ENCODE results near the gene SYCE1. TPM values are rescaled to one million over a fixed set of nuclear protein-coding genes. Genes with fewer than 3 reads are reported as not detected.

The SYCE1 gene
- total and polyA plus RNA-seq, 2 experiments from 2014 or later: 0.12 TPM; not detected in 1

GRCh38 chr10:133509700-133510099 is 55.7 kb downstream of the SYCE1 start:
- no peak for DNase-seq (ENCODE audit: low spot score)
- Histone ChIP-seq H3K9me2 (replicated peaks; ENCODE audit: insufficient read depth) (no peaks in the 10 kb centered on the region), H3K27me3 (no peaks in the 10 kb centered on the region), H4K20me1 (ENCODE audit: insufficient read depth, poor library complexity, severe bottlenecking) (no peaks in the 10 kb centered on the region), H3K4me3 (no peak overlapping the region), H3K79me2 (no peaks in the 10 kb centered on the region), H3K36me3 (replicated peaks; ENCODE audit: insufficient read depth, low read depth) (no peaks in the 10 kb centered on the region), H2AFZ (no peak overlapping the region), H3K4me2 (no peak overlapping the region), H3K9me3 (ENCODE audit: low read depth) (no peaks in the 10 kb centered on the region), H3K27ac (no peak overlapping the region), H3K4me1 (ENCODE audit: insufficient read depth) (no peaks in the 10 kb centered on the region)
- TF ChIP-seq EZH2phosphoT487 (IDR thresholded peaks at IDR 0.05; ENCODE audit: low read depth, severe bottlenecking, unreplicated experiment) (no peak), CTCF (IDR thresholded peaks at IDR 0.05; ENCODE audit: poor library complexity) (no peak), EZH2 (IDR thresholded peaks at IDR 0.05; ENCODE audit: borderline replicate concordance) (no peak)
- WGBS (ENCODE audit: low lambda C conversion rate, missing lambda C conversion rate): 70% methylated on average over 4 of the region's 4 CpGs

Other genes with a start within 250 kb of the SYCE1 start
- gene CALY, start 228.7 kb downstream of the SYCE1 start, total RNA-seq: 2.3 TPM in 1 of 2 replicates, not detected in the other
- gene CALY, start 228.7 kb downstream of the SYCE1 start, polyA plus RNA-seq: 3.1 and 3.7 TPM in 2 replicates
- gene PRAP1, start 218.2 kb downstream of the SYCE1 start, total RNA-seq: 146 and 156 TPM in 2 replicates
- 178 and 324 TPM in 2 replicates for gene PRAP1, start 218.2 kb downstream of the SYCE1 start, polyA plus RNA-seq
- 17.3 and 34.6 TPM in 2 replicates for gene FUOM, start 207.6 kb downstream of the SYCE1 start, total RNA-seq
- 31.1 and 35.0 TPM in 2 replicates for gene FUOM, start 207.6 kb downstream of the SYCE1 start, polyA plus RNA-seq
- 146 TPM in 2 replicates for gene ECHS1, start 192.2 kb downstream of the SYCE1 start, total RNA-seq
- 167 and 204 TPM in 2 replicates for gene ECHS1, start 192.2 kb downstream of the SYCE1 start, polyA plus RNA-seq
- gene PAOX, start 186.3 kb downstream of the SYCE1 start, total RNA-seq: 11.5 and 12.7 TPM in 2 replicates
- gene PAOX, start 186.3 kb downstream of the SYCE1 start, polyA plus RNA-seq: 19.6 and 27.6 TPM in 2 replicates
- gene MTG1, start 171.4 kb downstream of the SYCE1 start, total RNA-seq: 53.2 and 57.0 TPM in 2 replicates
- gene MTG1, start 171.4 kb downstream of the SYCE1 start, polyA plus RNA-seq: 154 and 180 TPM in 2 replicates
- gene SPRN, start 141.0 kb downstream of the SYCE1 start, total RNA-seq: 0.28 and 0.97 TPM in 2 replicates
- gene SPRN, start 141.0 kb downstream of the SYCE1 start, polyA plus RNA-seq: 2.6 and 2.7 TPM in 2 replicates
- 0.16 and 1.00 TPM in 2 replicates for gene SCART1, start 111.6 kb downstream of the SYCE1 start, total RNA-seq
- 0.22 and 0.63 TPM in 2 replicates for gene SCART1, start 111.6 kb downstream of the SYCE1 start, polyA plus RNA-seq
- 0.43 TPM in 1 of 2 replicates, not detected in the other for gene CYP2E1, start 38.2 kb downstream of the SYCE1 start, total RNA-seq
- 0.47 TPM in 1 of 2 replicates, not detected in the other for gene CYP2E1, start 38.2 kb downstream of the SYCE1 start, polyA plus RNA-seq
- gene FRG2B, start 61.2 kb upstream of the SYCE1 start, total RNA-seq: not detected in 2 replicates
- gene FRG2B, start 61.2 kb upstream of the SYCE1 start, polyA plus RNA-seq: not detected in 2 replicates